A673 (cell line): ENCODE measurements around the gene MED27. TPM values are rescaled to one million over a fixed set of nuclear protein-coding genes. Genes with fewer than 3 reads are reported as not detected.

ENCODE experiments used
- BruUV-seq: library from RNA; stranded (reverse); fragments of 400-500 nt; replicated peaks from 2 replicates; lab custom pipeline; 2021; lab: Mats Ljungman, UMichigan
- CTCF ChIA-PET: fragments of 300-600 bp; sonication (Branson Sonifier 250); formaldehyde crosslinking; loops from one replicate; lab custom pipeline; 2022; ENCODE audit warnings: antibody characterized with exemption; lab: Charles Lee
- POLR2A ChIA-PET: fragments of 300-600 bp; sonication (Branson Sonifier 250); formaldehyde crosslinking; loops from one replicate; lab custom pipeline; 2022; ENCODE audit warnings: antibody characterized with exemption; ENCODE audit not compliant: low non-redundant PET; lab: Charles Lee
- DNase-seq: peaks from one replicate; pipeline ENCODE4 v3.0.0-alpha.2; 2015; ENCODE audit warnings: low spot score
- H3K27ac ChIP-seq: fragments of 200-600 bp; sonication (generic); 2 replicates; pipeline ENCODE4 v1.5.1; 2016; ENCODE audit warnings: mixed run types, low read depth, mild to moderate bottlenecking, mixed read lengths, antibody characterized with exemption, low read length; ENCODE audit not compliant: poor library complexity, severe bottlenecking
- H3K27me3 ChIP-seq: fragments of 200-600 bp; sonication (generic); replicated peaks from 2 replicates; pipeline ENCODE4 v1.6.1; 2017; ENCODE audit warnings: mixed run types, low read depth, mild to moderate bottlenecking, mixed read lengths, antibody characterized with exemption, low read length; ENCODE audit not compliant: insufficient read depth, poor library complexity
- H3K36me3 ChIP-seq: fragments of 200-600 bp; sonication (generic); 2 replicates; pipeline ENCODE4 v1.6.1; 2016; ENCODE audit warnings: mixed run types, mild to moderate bottlenecking, mixed read lengths, antibody characterized with exemption, low read length; ENCODE audit not compliant: insufficient read depth, poor library complexity, severe bottlenecking
- H3K4me1 ChIP-seq: fragments of 200-600 bp; sonication (generic); 2 replicates; pipeline ENCODE4 v1.6.1; 2017; ENCODE audit warnings: mixed run types, mild to moderate bottlenecking, mixed read lengths, antibody characterized with exemption, low read length; ENCODE audit not compliant: insufficient read depth, poor library complexity, severe bottlenecking
- H3K4me3 ChIP-seq: fragments of 200-600 bp; sonication (generic); 2 replicates; pipeline ENCODE4 v1.5.1; 2016; ENCODE audit warnings: low read depth, mixed run types, mild to moderate bottlenecking, mixed read lengths, low read length; ENCODE audit not compliant: poor library complexity, severe bottlenecking
- H3K9me3 ChIP-seq: fragments of 200-600 bp; sonication (generic); 2 replicates; pipeline ENCODE4 v1.6.1; 2016; ENCODE audit warnings: mixed run types, low read depth, mild to moderate bottlenecking, mixed read lengths, antibody characterized with exemption, low read length; ENCODE audit not compliant: poor library complexity, severe bottlenecking
- CTCF ChIP-seq: fragments of 300-800, 200-600 bp; sonication (generic); conservative IDR thresholded peaks from 2 replicates; pipeline ENCODE4 v1.5.1; 2017; ENCODE audit warnings: low read depth, mild to moderate bottlenecking, antibody characterized with exemption, low read length, moderate library complexity, mixed read lengths
- EZH2 ChIP-seq: fragments of 200-600 bp; sonication (generic); IDR thresholded peaks from 2 replicates; pipeline ENCODE4 v1.6.1; 2017; ENCODE audit warnings: borderline replicate concordance, low read depth, mild to moderate bottlenecking, mixed read lengths, antibody characterized with exemption, low read length; ENCODE audit not compliant: poor library complexity, severe bottlenecking
- intact Hi-C: fragments of 100-400 bp; cut with micrococcal nuclease; formaldehyde crosslinking; loops from one replicate; pipeline ENCODE4 v1.10.0; 2022; ENCODE audit not compliant: unreplicated experiment
- total RNA-seq: library from RNA; stranded (reverse); gene quantifications from 2 replicates; pipeline ENCODE4 v1.2.3, GENCODE V29; 2021

Gene MED27
- total RNA-seq, 1 experiment from 2014 or later, result 45.4 TPM

- POLR2A ChIA-PET, result no interaction called here
- H3K4me3 ChIP-seq, result no peak overlapping the region
- no peaks in the 10 kb centered on the region for H3K4me1 ChIP-seq
- no peak overlapping the region for H3K27ac ChIP-seq
- no TSS peak for BruUV-seq
- TF ChIP-seq EZH2 (no peak), CTCF (no peak)
- intact Hi-C loops, result no loop called here
- no peaks in the 10 kb centered on the region for H3K9me3 ChIP-seq
- CTCF ChIA-PET, result no interaction called here
- H3K36me3 ChIP-seq, result no peaks in the 10 kb centered on the region
- H3K27me3 ChIP-seq, result no peaks in the 10 kb centered on the region
- DNase-seq, result no peak
Measured at GRCh38 chr9:132054024-132054423, 25.6 kb downstream of the MED27 start.

DNA sequence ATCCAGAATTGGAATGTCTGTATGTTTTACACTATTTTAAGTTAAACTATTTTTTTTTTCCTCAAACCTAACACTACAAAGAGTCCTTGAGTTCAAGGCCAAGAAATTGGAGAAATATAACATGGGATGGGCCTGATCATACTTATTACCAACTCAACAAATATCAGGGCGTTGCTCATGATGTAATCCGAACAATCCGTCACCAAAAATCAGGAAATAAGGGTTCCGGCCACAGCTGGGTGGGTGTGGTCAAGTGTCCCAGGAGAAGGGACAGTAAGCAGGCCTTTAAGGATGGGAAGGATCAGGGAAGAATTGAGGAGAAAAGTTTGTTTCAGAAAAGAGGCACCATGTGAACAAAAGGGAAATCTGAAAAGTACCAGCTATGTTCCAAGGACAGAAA is 29.8 kb downstream of the MED27 start:
- TF ChIP-seq EZH2 (no peak), CTCF (no peak)
- no peaks in the 10 kb centered on the region for H3K9me3 ChIP-seq
- ChIA-PET POLR2A (no interaction called here), CTCF (no interaction called here)
- H3K36me3 ChIP-seq, result no peaks in the 10 kb centered on the region
- H3K4me1 ChIP-seq, result no peaks in the 10 kb centered on the region
- H3K4me3 ChIP-seq, result no peak overlapping the region
- BruUV-seq, result no TSS peak
- H3K27me3 ChIP-seq, result no peaks in the 10 kb centered on the region
- no peak overlapping the region for H3K27ac ChIP-seq
- intact Hi-C loops, result no loop called here
- no peak for DNase-seq

- TF ChIP-seq EZH2, result no peak
- no peak for TF ChIP-seq CTCF
- Histone ChIP-seq H3K36me3 (no peaks in the 10 kb centered on the region), H3K27me3 (no peaks in the 10 kb centered on the region), H3K9me3 (no peaks in the 10 kb centered on the region), H3K4me3 (no peak overlapping the region), H3K4me1 (no peaks in the 10 kb centered on the region), H3K27ac (no peak overlapping the region)
- ChIA-PET POLR2A (no interaction called here), CTCF (no interaction called here)
- intact Hi-C loops, result no loop called here
- DNase-seq, result no peak
- no TSS peak for BruUV-seq
Measured at GRCh38 chr9:132049323-132049882, 30.3 kb downstream of the MED27 start.
